ENCODE measurements around the gene B3GAT2.

B3GAT2 gene

GRCh38 chr6:70884074-70884983 is 72.5 kb downstream of the B3GAT2 start:
- DNase-seq (ENCODE audit: low read depth in 2 of 2), result peak; percentile 61 to 62
- H3K4me3 ChIP-seq (replicated peaks in 1 of 2; ENCODE audit: low read depth in 2 of 2, low read length in 2 of 2), result no peak overlapping the region
- TF ChIP-seq CTCF (IDR thresholded peaks at IDR 0.05; ENCODE audit: low read depth, low read length), result peak; percentile 85

GRCh38 chr6:70879496-70879895 is 77.4 kb downstream of the B3GAT2 start:
- no peak overlapping the region for H3K4me3 ChIP-seq (replicated peaks in 1 of 2; ENCODE audit: low read depth in 2 of 2, low read length in 2 of 2)
- TF ChIP-seq CTCF (IDR thresholded peaks at IDR 0.05; ENCODE audit: low read depth, low read length), result no peak
- DNase-seq (ENCODE audit: low read depth in 2 of 2), result no peak

GRCh38 chr6:70874181-70874913 is 82.5 kb downstream of the B3GAT2 start:
- no peak for DNase-seq (ENCODE audit: low read depth in 2 of 2)
- H3K4me3 ChIP-seq (replicated peaks in 1 of 2; ENCODE audit: low read depth in 2 of 2, low read length in 2 of 2), result no peak overlapping the region
- TF ChIP-seq CTCF (IDR thresholded peaks at IDR 0.05; ENCODE audit: low read depth, low read length), result no peak

GRCh38 chr6:70872469-70872868 is 84.4 kb downstream of the B3GAT2 start:
- TF ChIP-seq CTCF (IDR thresholded peaks at IDR 0.05; ENCODE audit: low read depth, low read length), result no peak
- no peak for DNase-seq (ENCODE audit: low read depth in 2 of 2)
- H3K4me3 ChIP-seq (replicated peaks in 1 of 2; ENCODE audit: low read depth in 2 of 2, low read length in 2 of 2), result no peak overlapping the region

GRCh38 chr6:70864401-70864800 is 92.5 kb downstream of the B3GAT2 start:
- no peak for DNase-seq (ENCODE audit: low read depth in 2 of 2)
- no peak overlapping the region for H3K4me3 ChIP-seq (replicated peaks in 1 of 2; ENCODE audit: low read depth in 2 of 2, low read length in 2 of 2)
- no peak for TF ChIP-seq CTCF (IDR thresholded peaks at IDR 0.05; ENCODE audit: low read depth, low read length)

DNA sequence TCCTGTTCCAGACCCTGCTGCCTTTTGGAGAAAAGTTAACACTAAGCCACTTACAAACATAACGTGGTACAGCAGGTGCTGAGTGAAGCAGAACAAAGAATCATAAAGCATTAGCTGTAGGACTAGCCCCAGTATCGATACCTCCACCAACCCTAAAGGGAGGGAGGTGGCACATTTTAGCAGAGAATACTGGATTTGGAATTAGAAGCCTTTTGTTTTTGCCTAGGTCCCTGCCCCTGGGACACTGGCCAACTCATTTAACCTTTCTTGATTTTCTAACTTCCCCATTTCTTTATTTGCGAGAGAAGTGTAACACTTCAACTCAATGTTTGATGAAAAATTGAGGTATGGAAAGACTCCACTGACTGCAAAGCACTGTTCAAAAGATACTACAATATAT is 93.5 kb downstream of the B3GAT2 start:
- no peak overlapping the region for H3K4me3 ChIP-seq (replicated peaks in 1 of 2; ENCODE audit: low read depth in 2 of 2, low read length in 2 of 2)
- DNase-seq (ENCODE audit: low read depth in 2 of 2), result no peak

More for the DNA sequence above, 93.5 kb downstream of the B3GAT2 start:
- no peak for TF ChIP-seq CTCF (IDR thresholded peaks at IDR 0.05; ENCODE audit: low read depth, low read length)
